Measurements from ENCODE around the gene NKX6-1.

The NKX6-1 gene

GRCh38 chr4:84472154-84472553 is 26.9 kb downstream of the NKX6-1 start:
- peak; percentile 99 for FAIRE-seq

DNA sequence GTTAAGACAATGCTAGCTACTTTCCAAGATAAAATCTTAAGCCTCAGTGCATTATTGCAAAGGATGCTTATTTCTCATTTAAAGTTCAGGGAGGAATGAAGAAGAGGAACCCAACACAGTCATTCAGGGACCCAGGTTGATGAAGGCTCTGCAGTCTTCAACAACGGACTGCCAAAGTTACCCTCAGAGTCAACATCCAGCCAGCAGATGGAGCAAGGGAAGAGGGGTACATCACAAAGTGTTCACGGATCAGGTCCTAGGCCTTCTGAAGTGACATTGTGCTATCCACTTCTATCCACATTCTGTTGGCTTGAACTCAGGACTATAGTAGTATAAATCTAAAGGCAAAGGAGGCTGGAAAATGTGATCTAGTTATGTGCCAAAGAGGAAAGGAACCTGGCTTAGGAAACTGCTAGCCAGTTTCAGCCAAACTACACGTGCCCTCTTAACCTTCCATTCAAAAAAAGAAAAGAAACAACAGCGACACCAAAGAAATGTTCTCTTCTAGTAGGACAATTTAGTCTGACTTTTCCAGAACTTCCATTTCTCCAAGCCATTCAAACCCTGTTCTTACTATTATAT is 28.8 kb downstream of the NKX6-1 start:
- FAIRE-seq = no peak

- no peak for FAIRE-seq
Measured at GRCh38 chr4:84467601-84468000, 31.5 kb downstream of the NKX6-1 start.

GRCh38 chr4:84459783-84460182 is 39.3 kb downstream of the NKX6-1 start:
- FAIRE-seq = no peak

- FAIRE-seq = no peak
Measured at GRCh38 chr4:84456157-84456556, 42.9 kb downstream of the NKX6-1 start.

DNA sequence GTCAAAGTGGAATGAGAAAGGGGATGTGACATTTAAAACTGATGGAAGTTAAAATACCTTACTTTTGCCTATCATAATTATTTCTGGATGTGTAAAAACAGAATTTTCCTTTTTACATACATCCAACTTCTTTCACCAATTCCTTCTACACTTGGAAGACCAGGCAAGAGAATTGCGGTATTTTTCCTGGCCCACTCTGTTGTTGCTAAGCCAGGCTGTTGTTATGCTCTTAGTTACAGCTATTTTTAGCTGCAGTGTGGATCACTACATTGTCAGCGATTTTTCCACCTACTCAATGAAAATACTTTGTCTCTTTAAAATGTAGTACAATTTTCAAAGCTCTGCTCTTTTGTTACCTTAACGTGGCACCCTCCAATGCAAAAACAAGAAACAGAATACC is 43.4 kb downstream of the NKX6-1 start:
- FAIRE-seq = no peak

DNA sequence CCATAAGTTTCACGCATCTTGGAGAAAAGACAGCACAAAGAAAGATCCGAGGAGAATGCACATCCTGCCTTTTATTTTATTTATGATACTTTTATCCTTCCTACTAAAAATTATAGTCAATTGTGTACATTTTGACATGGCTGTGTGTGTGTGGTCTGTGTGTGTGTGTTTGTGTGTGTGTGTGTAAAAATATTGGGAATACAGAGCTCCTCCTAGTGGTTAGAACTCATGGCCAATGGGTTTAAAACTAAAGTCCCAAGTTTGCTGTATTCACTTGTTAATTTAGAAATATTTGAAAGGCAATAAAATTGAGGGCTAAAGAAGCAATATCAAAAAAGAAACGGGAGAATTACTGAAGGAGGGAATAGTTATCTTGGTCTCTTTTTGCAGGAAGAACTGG is 47.5 kb downstream of the NKX6-1 start:
- no peak for FAIRE-seq

- no peak for FAIRE-seq
Measured at GRCh38 chr4:84443523-84443922, 55.6 kb downstream of the NKX6-1 start.

GRCh38 chr4:84442778-84443177 is 56.3 kb downstream of the NKX6-1 start:
- FAIRE-seq = no peak

Measured in TTC549 (cell line).